Occipital lobe (tissue), 2 donors: ENCODE results near the gene DEDD. TPM values are rescaled to one million over a fixed set of nuclear protein-coding genes. Genes with fewer than 3 reads are reported as not detected.
A peak's percentile ranks its signal among the peaks of the same experiment; 100 is the strongest.

Experiments used
- DNase-seq: peaks from one replicate; lab custom pipeline; 2025; lab: John Stamatoyannopoulos, UW
- total RNA-seq: library from RNA; depleted of rRNA; stranded (reverse); fragments of >200 nt; gene quantifications from one replicate; pipeline ENCODE4 v1.2.3, GENCODE V29; 2014

Gene DEDD, protein sequence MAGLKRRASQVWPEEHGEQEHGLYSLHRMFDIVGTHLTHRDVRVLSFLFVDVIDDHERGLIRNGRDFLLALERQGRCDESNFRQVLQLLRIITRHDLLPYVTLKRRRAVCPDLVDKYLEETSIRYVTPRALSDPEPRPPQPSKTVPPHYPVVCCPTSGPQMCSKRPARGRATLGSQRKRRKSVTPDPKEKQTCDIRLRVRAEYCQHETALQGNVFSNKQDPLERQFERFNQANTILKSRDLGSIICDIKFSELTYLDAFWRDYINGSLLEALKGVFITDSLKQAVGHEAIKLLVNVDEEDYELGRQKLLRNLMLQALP
- total RNA-seq = 26.8 TPM

DNA sequence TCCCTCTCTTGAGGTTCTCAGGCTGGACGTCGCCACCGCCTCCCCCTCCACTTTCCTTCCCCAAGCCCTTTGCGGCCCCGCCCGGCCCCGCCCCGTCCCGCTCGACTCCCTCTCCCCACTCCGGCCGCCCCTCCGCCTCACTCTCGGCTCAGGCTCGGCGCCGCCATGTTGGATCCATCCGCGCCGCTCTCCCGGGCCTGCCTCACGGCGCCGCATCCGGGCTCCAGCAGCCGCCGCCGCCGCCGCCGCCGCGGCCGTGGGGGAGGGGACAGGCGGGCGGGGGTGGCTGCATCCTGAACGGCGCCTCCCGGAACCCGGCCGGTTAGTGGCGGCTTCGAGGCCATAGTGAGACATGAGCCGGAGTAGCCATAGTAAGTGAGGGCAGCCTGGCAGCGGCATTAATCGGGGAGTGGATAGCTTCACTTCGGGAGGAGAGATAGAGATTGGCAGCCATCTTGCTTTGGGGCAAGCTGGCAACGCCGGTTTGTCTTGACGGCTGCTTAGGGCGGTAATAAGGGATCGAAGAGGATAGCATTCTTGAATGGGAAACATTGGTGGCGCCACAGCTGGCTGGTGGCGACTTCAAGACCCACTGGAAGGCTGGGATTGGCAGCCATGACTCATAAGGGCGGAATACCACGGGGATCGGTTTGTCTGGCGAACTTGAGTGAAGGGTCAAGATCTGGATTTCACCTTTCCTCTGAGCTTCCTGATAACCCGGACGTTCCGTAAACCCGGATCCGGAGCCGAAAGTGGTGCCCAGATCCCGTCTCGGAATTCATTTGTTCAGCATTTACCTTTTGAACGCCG is at the start of gene DEDD:
DEDD (minus strand) TSS at position 258 of the 810 bp plus-strand sequence. CDS start 8,205 bp downstream, outside the sequence.
- DNase-seq = peak; percentile 96

DNA sequence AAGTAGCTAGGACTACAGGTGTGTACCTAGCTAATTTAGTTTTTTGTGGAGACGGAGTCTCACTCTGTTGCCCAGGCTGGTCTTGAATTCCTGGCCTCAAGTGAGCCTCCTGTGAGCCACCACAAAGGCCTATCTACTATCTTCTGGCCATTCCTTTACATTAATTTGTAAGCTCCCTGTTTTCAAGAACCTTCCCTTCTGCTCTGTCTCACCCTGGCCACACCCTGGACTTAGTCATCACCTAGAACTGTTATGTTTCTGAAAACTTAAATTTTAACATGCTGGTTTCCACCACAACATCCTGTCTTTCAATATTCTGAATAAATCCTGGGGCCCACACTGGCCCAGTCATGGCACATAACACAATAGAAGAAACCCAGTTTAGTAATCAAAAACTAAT is 49.7 kb upstream of the DEDD start:
- no peak for DNase-seq

GRCh38 chr1:161180639-161181038 is 48.2 kb upstream of the DEDD start:
- no peak for DNase-seq

DNA sequence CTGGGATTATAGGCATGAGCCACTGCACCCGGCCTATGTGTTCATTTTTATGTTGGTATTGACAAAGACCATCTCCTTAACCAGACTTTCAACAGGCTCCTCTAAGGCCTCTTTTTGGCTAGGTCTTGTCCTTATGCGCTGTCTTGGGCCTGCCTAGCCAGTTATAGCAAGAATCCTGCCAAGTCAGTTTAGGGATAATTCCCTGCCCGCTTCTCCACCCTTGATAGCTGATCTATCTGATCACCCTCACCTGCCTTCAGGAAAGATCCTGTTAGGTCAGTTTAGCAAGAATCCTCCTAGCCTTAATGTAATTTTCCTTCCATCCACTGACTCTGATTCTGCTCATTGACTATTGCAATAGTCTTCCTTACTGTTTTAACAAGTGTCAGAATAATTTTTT is 47.2 kb upstream of the DEDD start:
- DNase-seq = no peak

- no peak for DNase-seq
Measured at GRCh38 chr1:161177936-161178244, 45.4 kb upstream of the DEDD start.

GRCh38 chr1:161177112-161177935 is 44.9 kb upstream of the DEDD start, which contains the start of gene B4GALT3:
Gene B4GALT3 (minus strand): TSS chr1:161177507. CDS start chr1:161176060, 1,447 bp downstream.
- DNase-seq = peak; percentile 79

DNA sequence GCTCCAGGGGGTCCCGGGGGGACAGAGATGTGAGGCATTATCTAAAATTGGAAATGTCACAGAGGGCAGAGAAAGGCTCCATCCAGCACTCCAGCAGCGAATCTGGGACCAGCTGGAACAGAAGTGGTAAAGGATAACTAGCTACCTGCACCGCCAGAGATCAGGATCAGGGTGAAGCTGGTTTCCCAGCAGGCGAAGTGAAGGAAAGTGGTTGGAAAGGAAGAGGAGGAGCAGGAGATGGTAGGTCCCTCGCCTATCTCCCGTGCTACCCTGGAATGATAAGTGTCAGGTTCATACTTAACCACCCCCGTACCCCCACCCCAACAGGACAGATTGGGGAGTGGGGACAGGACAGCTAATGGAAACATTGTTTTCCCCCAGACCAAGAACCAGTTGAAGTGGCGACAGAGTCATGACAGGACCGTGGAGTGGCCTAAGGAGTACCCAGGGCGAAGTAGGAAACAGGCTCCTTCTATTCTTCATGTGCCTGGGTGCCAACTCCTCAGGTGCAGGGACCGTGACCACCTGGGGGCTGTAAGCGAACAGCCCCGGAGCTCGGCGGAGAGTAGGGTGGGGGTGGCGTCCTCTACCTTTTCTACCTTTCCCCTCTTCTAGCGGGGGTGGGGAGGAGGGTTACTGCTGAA is 44.1 kb upstream of the DEDD start:
- no peak for DNase-seq

- DNase-seq = no peak
Measured at GRCh38 chr1:161175771-161176453, 43.4 kb upstream of the DEDD start.

DNA sequence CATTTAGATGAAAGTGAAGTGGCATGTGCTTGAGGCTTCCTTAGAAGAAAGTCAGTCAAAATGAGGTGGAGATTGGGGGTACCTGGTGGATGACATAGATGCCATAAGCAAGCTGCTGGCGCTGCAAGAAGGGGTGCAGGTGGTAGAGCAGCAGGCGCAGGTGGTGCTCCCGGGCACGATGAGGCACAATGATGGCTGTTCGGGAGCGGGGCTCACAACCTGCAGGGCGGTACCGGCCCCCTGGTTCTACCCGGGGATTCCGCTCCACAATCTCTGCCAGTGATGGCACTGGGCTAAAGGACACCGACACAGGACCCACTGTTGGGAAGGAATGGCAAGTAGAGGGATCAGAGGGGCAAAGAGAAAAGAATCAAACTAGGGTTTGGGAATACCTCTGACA is 42.4 kb upstream of the DEDD start:
- no peak for DNase-seq

GRCh38 chr1:161173711-161174110 is 41.2 kb upstream of the DEDD start:
- no peak for DNase-seq

DNA sequence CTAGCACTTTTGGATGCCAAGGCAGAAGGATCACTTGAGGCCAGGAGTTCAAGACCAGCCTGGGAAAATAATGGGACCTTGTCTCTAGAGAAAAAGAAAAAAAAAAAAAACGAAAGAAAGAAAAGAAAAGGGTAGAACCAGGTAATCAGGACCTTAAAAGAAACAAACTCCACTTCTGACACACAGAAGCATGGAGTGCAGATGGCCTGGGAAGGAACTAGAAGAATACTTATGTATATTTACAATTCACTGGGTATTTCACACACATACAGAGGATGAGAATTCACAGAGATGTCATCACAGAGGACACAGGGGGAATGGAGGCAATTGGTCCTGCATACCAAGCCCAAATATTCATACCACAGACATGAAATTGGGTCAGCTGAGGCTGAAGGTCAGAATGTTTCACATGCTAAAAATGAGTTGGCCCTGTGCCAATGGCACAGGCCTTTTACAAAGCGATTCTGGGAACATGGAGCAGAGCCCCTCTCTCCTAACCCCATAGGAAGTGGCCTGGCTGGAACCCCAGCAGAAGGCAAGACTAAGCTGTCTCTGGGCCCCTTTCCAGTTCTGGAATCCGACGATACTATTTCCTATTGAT is 40.4 kb upstream of the DEDD start:
- DNase-seq = no peak

DNA sequence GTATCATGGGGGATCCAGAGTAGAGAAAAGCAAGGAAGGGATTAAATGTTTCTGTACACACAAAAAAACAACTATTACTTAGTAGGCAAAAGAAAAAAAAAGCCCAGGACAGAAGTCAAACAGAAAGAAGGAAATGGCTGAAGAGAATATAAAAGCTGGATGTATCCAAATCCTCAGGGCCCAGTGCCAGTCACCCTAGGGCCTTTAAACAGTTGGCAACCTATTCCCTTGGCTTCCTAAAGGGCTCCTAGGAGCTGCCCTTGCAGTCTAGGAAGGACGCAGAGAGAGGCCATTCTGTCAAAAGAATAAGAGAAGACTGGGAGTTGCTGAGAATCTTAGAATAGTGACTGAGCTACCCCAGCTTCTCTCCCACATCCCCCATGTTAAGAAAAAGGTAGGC is 39.9 kb upstream of the DEDD start:
- no peak for DNase-seq

DNA sequence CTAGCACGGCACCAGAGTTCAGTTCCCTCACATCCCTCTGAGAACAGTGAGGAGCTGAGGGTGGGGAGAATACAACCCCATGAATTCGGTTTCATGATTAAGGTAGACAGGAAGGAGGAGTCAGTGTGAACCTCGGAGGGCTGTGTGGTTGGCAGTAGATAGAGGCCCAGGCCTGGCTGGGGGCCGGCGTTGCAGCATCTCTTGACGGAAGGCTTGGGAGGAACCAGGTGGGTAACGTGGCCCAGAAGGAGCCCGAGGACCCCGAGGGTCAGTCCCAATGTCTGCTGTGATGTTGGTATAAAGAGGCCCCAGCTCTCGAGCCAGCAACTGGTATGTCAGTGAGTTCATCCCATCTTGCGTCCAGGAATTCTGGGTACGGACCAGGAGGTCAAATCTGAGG is 39.2 kb upstream of the DEDD start:
- DNase-seq = no peak

- no peak for DNase-seq
Measured at GRCh38 chr1:161171191-161171590, 38.7 kb upstream of the DEDD start.

GRCh38 chr1:161168906-161169305 is 36.4 kb upstream of the DEDD start:
- no peak for DNase-seq

GRCh38 chr1:161166669-161167548 is 34.4 kb upstream of the DEDD start:
- DNase-seq = no peak

GRCh38 chr1:161165742-161166668 is 33.5 kb upstream of the DEDD start, which contains the start of gene PPOX:
Gene PPOX (plus strand): TSS chr1:161166426. CDS start chr1:161166848, 422 bp downstream.
- peak; percentile 99 for DNase-seq

DNA sequence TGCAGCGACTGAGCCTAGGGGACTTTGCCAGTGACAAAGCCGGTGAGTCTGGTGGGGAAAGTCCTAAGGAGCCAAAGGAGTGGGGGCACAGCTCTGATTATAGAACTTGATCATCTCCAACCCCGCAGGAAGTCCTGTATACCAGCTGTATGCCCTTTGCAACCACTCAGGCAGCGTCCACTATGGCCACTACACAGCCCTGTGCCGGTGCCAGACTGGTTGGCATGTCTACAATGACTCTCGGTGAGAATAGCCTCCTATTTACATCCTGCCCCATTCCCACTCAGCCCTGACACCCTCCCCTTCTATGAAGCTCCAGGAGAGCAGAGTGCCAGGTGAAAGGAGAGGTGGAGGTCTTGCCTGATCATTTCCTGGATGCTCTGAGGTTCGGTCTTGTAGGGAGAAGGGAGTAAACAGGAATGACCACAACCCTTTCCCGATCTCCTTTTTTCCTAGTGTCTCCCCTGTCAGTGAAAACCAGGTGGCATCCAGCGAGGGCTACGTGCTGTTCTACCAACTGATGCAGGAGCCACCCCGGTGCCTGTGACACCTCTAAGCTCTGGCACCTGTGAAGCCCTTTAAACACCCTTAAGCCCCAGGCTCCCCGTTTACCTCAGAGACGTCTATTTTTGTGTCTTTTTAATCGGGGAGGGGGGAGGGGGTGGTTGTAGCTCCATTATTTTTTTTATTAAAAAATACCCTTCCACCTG is 32.6 kb upstream of the DEDD start:
- no peak for DNase-seq
